Measurements from ENCODE around the gene ISM2. TPM values are rescaled to one million over a fixed set of nuclear protein-coding genes. Genes with fewer than 3 reads are reported as not detected.
"Not testable (repeated sequence)": the region's sequence is repeated elsewhere in the genome, so short reads cannot be mapped to it uniquely, and the experiment has no call there.

ISM2 gene
- polyA plus RNA-seq, 1 donor = 0.07 TPM

DNA sequence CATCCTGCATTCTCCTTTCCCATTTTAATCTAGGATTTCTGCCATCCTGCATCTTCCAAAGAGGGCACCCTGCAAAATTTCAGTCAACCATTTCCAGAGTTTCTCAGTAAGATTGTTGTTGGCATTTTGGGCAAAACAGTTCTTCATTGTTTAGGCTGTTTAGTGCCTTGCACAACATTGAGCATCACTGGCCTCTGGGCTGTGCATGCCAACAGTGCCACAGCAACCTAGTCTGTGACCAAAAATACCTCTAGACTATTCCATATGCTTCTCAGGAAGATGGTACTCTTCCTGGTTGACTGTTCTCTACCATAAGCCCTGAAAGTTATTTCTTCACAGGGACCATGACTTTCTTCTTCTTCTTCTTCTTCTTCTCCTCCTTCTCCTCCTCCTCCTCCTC, 32.5 kb upstream of the ISM2 start:
- no peak for DNase-seq
- H3K9me3 ChIP-seq (ENCODE audit: control insufficient read depth, low read depth, low read length) = no peaks in the 10 kb centered on the region
- H3K27ac ChIP-seq (ENCODE audit: low read length) = no peak overlapping the region
- no peak overlapping the region for H3K4me3 ChIP-seq (ENCODE audit: low read length)
- H3K4me1 ChIP-seq (ENCODE audit: control insufficient read depth, insufficient read depth, low read length) = no peaks in the 10 kb centered on the region
- H3K36me3 ChIP-seq (ENCODE audit: control insufficient read depth, insufficient read depth, low read length) = peaks cover 2% of the 10 kb centered on the region
- H3K27me3 ChIP-seq (ENCODE audit: control insufficient read depth, insufficient read depth, low read length) = no peaks in the 10 kb centered on the region

DNA sequence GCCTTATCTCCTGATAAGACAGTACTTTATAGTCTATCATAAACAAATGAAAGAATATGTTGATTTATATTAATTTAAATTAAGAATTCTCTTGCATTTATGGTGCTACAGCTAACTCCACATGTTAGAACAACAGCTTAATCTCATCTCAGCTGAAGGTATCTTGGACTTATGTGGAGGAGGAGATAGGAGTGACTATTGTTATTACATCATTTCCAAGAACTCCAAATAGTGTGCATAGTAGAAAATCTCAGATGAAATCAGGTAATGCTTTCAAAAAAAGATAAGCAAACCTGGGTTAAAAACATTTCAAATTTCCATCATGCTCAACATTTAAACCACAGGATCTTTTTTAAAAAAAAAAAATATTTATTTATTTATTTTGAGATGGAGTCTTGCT, 31.3 kb upstream of the ISM2 start:
- H3K9me3 ChIP-seq (ENCODE audit: control insufficient read depth, low read depth, low read length) = no peaks in the 10 kb centered on the region
- H3K36me3 ChIP-seq (ENCODE audit: control insufficient read depth, insufficient read depth, low read length) = peaks cover under 1% of the 10 kb centered on the region
- H3K27me3 ChIP-seq (ENCODE audit: control insufficient read depth, insufficient read depth, low read length) = no peaks in the 10 kb centered on the region
- no peak for DNase-seq
- H3K4me3 ChIP-seq (ENCODE audit: low read length) = no peak overlapping the region
- no peaks in the 10 kb centered on the region for H3K4me1 ChIP-seq (ENCODE audit: control insufficient read depth, insufficient read depth, low read length)
- no peak overlapping the region for H3K27ac ChIP-seq (ENCODE audit: low read length)

DNA sequence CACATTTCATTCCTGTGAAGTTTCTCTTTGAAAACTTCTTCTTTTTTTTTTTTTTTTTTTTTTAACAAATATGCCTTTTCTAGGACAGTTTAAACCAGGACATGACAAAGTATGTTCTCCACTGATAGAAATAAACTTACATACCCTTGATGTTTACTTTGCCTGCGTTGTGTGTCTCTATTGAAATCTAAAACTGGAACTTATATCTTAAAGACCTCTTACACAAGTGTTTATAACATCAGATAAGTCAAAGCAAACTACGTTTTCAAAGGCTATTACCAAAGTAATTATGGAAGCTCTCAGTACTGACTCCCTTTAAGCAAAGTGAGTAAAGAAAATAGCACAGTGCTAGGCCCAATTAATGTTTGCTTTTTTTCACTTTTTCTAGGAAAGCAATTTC, 30.6 kb upstream of the ISM2 start:
- H3K27ac ChIP-seq (ENCODE audit: low read length) = no peak overlapping the region
- H3K4me1 ChIP-seq (ENCODE audit: control insufficient read depth, insufficient read depth, low read length) = no peaks in the 10 kb centered on the region
- H3K27me3 ChIP-seq (ENCODE audit: control insufficient read depth, insufficient read depth, low read length) = no peaks in the 10 kb centered on the region
- H3K9me3 ChIP-seq (ENCODE audit: control insufficient read depth, low read depth, low read length) = no peaks in the 10 kb centered on the region
- DNase-seq = no peak
- no peak overlapping the region for H3K4me3 ChIP-seq (ENCODE audit: low read length)
- whole genome bisulfite sequencing (ENCODE audit: insufficient coverage, low lambda C conversion rate) = 33% methylated on average over 1 of the region's 2 CpGs
- H3K36me3 ChIP-seq (ENCODE audit: control insufficient read depth, insufficient read depth, low read length) = no peaks in the 10 kb centered on the region

DNA sequence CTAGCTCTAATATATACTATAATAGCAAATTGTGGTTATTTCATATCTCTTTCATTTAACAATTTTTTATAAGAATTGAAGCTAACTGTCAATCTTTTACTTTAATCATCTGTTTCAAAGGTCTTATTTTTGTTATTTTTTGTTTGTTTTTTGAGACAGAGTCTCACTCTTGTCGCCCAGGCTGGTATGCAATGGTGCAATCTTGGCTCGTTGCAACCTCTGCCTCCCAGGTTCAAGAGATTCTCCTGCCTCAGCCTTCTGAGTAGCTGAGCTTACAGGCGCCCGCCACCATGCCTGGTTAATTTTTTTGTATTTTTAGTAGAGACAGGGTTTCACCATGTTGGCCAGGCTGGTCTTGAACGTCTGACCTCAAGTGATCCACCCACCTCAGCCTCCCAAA, 30.1 kb upstream of the ISM2 start:
- H3K36me3 ChIP-seq (ENCODE audit: control insufficient read depth, insufficient read depth, low read length); H3K4me1 ChIP-seq (ENCODE audit: control insufficient read depth, insufficient read depth, low read length); H3K9me3 ChIP-seq (ENCODE audit: control insufficient read depth, low read depth, low read length); DNase-seq; H3K4me3 ChIP-seq (ENCODE audit: low read length); H3K27ac ChIP-seq (ENCODE audit: low read length); H3K27me3 ChIP-seq (ENCODE audit: control insufficient read depth, insufficient read depth, low read length): not testable (repeated sequence)
- no CpG with 5 or more reads among the region's 5 CpGs for WGBS (ENCODE audit: insufficient coverage, low lambda C conversion rate)

DNA sequence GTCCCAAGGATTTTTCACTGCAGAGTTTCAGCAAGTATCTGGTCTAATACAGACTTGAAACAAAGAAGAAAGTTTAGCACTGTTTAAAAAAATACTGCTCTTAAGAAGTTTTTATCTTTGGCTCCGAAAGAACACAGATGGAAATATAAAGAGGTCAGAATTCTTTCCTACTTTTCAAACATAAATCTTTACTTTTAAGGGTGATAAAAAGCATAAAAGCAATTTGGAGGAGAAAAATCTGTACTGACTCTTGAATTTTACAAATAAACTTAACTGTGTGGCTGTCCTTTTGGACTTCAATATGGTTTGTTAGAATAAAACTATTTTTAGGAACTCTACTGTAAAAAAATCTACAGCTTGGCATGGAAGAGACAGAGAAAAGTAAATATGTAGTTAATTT, 27.6 kb upstream of the ISM2 start:
- Histone ChIP-seq H3K27ac (ENCODE audit: low read length) (no peak overlapping the region), H3K36me3 (ENCODE audit: control insufficient read depth, insufficient read depth, low read length) (peaks cover 1% of the 10 kb centered on the region), H3K4me1 (ENCODE audit: control insufficient read depth, insufficient read depth, low read length) (peaks cover 3% of the 10 kb centered on the region), H3K4me3 (ENCODE audit: low read length) (no peak overlapping the region), H3K9me3 (ENCODE audit: control insufficient read depth, low read depth, low read length) (no peaks in the 10 kb centered on the region), H3K27me3 (ENCODE audit: control insufficient read depth, insufficient read depth, low read length) (no peaks in the 10 kb centered on the region)
- DNase-seq = no peak
- WGBS (ENCODE audit: insufficient coverage, low lambda C conversion rate) = 78% methylated on average over 1 of the region's 1 CpG

DNA sequence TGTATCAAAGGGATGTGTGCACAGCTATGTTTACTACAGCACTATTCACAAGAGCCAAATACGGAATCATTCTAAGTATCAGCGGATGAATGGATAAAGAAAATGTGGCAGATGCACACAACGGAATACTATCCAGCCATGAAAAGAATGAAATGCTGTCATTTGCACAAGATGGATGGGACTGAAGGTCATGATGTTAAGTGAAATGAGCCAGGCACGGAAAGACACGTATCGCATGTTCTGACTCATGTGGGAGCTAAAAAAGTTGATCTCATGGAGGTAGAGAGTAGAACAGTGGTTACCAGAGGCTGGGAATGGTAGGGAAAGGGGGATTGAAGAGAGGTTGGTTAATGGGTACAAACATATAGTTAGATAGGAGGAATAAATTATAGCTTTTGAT, 25.9 kb upstream of the ISM2 start:
- Histone ChIP-seq H3K27me3 (ENCODE audit: control insufficient read depth, insufficient read depth, low read length) (no peaks in the 10 kb centered on the region), H3K4me1 (ENCODE audit: control insufficient read depth, insufficient read depth, low read length) (peaks cover 3% of the 10 kb centered on the region), H3K27ac (ENCODE audit: low read length) (no peak overlapping the region), H3K9me3 (ENCODE audit: control insufficient read depth, low read depth, low read length) (no peaks in the 10 kb centered on the region), H3K4me3 (ENCODE audit: low read length) (no peak overlapping the region), H3K36me3 (ENCODE audit: control insufficient read depth, insufficient read depth, low read length) (peaks cover 16% of the 10 kb centered on the region)
- 87% methylated on average over 5 of the region's 6 CpGs for WGBS (ENCODE audit: insufficient coverage, low lambda C conversion rate)
- DNase-seq = no peak

DNA sequence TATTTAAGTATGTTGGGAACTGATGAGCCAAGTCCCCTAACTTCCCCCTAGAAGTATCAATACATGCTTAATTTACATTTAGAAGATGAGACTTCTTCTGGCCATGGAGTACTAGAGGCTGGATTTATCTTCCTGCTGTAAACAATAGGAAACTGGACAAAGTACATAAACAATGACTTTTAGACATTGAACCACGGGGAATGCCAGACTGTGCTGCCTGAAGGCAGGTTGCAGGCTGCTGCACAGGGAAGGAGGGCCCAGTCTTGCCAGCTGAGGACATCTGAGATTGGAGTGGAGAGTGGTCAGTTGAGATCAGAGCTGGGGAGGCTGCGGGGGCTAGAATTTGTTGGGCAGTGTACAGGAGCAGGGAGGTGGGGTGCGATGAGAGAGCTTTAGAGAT, 24.5 kb upstream of the ISM2 start:
- Histone ChIP-seq H3K27ac (ENCODE audit: low read length) (no peak overlapping the region), H3K36me3 (ENCODE audit: control insufficient read depth, insufficient read depth, low read length) (peaks cover 25% of the 10 kb centered on the region), H3K9me3 (ENCODE audit: control insufficient read depth, low read depth, low read length) (no peaks in the 10 kb centered on the region), H3K27me3 (ENCODE audit: control insufficient read depth, insufficient read depth, low read length) (no peaks in the 10 kb centered on the region), H3K4me3 (ENCODE audit: low read length) (no peak overlapping the region), H3K4me1 (ENCODE audit: control insufficient read depth, insufficient read depth, low read length) (peaks cover 3% of the 10 kb centered on the region)
- DNase-seq = no peak
- WGBS (ENCODE audit: insufficient coverage, low lambda C conversion rate) = no CpG with 5 or more reads among the region's 3 CpGs

DNA sequence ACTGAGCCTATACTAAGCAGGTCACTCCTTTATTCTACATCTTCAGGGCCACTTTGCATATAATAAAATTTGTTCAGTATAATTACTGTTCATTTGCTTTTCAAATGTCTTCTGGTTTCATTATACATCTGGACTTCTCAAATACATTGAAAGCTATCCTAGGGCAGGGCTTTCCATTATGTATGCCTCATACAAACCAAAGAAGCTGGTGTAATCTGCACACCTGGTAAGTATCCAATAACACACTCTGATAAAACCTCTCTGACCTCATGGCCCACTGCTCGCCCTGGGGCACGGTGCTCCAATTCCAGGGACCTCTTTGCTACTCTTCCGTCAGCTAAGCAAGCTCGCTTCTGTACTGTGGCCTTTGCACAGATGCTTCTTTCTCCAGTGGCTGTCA, 21.9 kb upstream of the ISM2 start:
- Histone ChIP-seq H3K36me3 (ENCODE audit: control insufficient read depth, insufficient read depth, low read length) (peaks cover 34% of the 10 kb centered on the region), H3K27ac (ENCODE audit: low read length) (no peak overlapping the region), H3K4me3 (ENCODE audit: low read length) (no peak overlapping the region), H3K27me3 (ENCODE audit: control insufficient read depth, insufficient read depth, low read length) (no peaks in the 10 kb centered on the region), H3K4me1 (ENCODE audit: control insufficient read depth, insufficient read depth, low read length) (peaks cover 3% of the 10 kb centered on the region), H3K9me3 (ENCODE audit: control insufficient read depth, low read depth, low read length) (no peaks in the 10 kb centered on the region)
- no peak for DNase-seq
- WGBS (ENCODE audit: insufficient coverage, low lambda C conversion rate) = 100% methylated on average over 1 of the region's 4 CpGs

DNA sequence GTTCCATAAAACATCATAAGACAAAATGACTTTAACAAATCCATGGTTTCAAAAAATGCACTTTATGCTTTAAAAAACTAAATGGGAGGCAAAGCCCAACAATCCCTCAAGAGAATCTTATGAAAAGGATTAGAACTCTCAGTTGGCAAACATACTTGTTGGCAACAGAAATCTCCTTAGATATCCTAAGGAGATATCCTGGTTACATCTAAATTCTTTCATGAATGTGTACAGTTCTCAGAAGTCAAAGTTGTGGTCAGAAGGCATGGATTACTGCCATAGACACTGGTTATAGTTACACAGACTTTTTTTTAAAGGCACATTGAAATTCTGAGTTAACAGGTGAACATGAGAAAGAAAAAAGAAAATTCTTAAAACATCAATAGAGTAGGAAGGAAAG, 17.5 kb upstream of the ISM2 start:
- no peak for DNase-seq
- no peak overlapping the region for H3K4me3 ChIP-seq (ENCODE audit: low read length)
- H3K27ac ChIP-seq (ENCODE audit: low read length) = no peak overlapping the region
- no peaks in the 10 kb centered on the region for H3K4me1 ChIP-seq (ENCODE audit: control insufficient read depth, insufficient read depth, low read length)
- peaks cover 48% of the 10 kb centered on the region for H3K36me3 ChIP-seq (ENCODE audit: control insufficient read depth, insufficient read depth, low read length)
- H3K9me3 ChIP-seq (ENCODE audit: control insufficient read depth, low read depth, low read length) = no peaks in the 10 kb centered on the region
- no peaks in the 10 kb centered on the region for H3K27me3 ChIP-seq (ENCODE audit: control insufficient read depth, insufficient read depth, low read length)

DNA sequence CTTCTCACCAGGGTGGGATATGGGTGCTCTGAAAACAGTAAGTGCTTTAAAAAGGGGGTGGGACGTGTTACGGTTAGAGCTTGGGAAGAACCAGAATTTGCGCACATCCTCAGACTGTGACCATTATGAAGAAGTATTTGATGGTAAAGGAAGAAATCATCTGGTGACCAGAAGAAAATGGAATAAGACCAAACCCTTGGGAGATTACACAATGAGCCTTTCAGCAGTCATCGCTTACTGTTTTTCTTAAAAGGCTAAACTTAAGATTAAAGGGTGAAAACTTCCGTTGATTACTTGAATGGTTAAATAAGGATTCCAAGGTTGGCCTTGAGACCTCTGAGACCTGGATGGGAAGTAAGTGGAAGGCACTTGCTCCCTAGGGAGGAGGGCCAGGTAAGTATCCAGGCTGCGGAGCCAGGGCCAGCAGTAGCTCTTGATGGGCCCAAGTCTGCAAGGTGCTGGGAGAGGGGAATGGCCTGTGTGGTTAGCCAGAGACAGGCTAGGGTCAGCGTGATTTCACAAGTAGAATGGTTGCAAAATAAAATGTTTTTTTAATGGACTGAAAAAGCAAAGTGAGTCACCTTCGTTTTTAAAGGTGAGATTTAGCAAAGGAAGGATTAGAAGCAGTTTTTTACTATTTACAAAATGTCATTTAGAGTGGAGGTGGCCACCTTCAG, 13.0 kb upstream of the ISM2 start:
- WGBS (ENCODE audit: insufficient coverage, low lambda C conversion rate) = 97% methylated on average over 5 of the region's 8 CpGs
- no peaks in the 10 kb centered on the region for H3K4me1 ChIP-seq (ENCODE audit: control insufficient read depth, insufficient read depth, low read length)
- no peaks in the 10 kb centered on the region for H3K27me3 ChIP-seq (ENCODE audit: control insufficient read depth, insufficient read depth, low read length)
- H3K9me3 ChIP-seq (ENCODE audit: control insufficient read depth, low read depth, low read length) = no peaks in the 10 kb centered on the region
- no peak for DNase-seq
- peaks cover 28% of the 10 kb centered on the region for H3K36me3 ChIP-seq (ENCODE audit: control insufficient read depth, insufficient read depth, low read length)
- no peak overlapping the region for H3K4me3 ChIP-seq (ENCODE audit: low read length)
- H3K27ac ChIP-seq (ENCODE audit: low read length) = no peak overlapping the region

DNA sequence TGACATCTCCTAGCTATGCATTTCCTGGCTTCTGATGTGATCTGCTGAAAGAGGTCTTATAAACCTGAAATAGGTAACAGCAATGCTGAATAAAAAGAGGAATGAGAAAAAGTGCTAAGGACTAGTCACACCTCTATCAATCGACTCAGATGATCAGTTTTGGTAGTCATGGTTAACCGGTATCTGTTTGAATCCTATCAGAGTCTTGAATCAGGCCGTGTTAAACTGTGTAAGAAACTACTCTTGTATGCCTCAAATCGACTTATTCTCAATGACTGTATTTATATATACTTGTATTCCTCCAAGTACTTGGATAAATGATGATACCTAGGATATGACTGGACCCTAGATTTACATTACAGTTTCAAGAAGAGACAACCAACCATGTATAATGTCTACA, 10.8 kb upstream of the ISM2 start:
- no CpG with 5 or more reads among the region's 4 CpGs for WGBS (ENCODE audit: insufficient coverage, low lambda C conversion rate)
- no peak overlapping the region for H3K27ac ChIP-seq (ENCODE audit: low read length)
- H3K36me3 ChIP-seq (ENCODE audit: control insufficient read depth, insufficient read depth, low read length) = peaks cover 27% of the 10 kb centered on the region
- DNase-seq = no peak
- no peak overlapping the region for H3K4me3 ChIP-seq (ENCODE audit: low read length)
- no peaks in the 10 kb centered on the region for H3K27me3 ChIP-seq (ENCODE audit: control insufficient read depth, insufficient read depth, low read length)
- H3K9me3 ChIP-seq (ENCODE audit: control insufficient read depth, low read depth, low read length) = no peaks in the 10 kb centered on the region
- no peaks in the 10 kb centered on the region for H3K4me1 ChIP-seq (ENCODE audit: control insufficient read depth, insufficient read depth, low read length)

All from large intestine (tissue), 3 donors.